PC-9 (cell line): ENCODE data around the gene TMEM267. TPM values are rescaled to one million over a fixed set of nuclear protein-coding genes. Genes with fewer than 3 reads are reported as not detected.
"Not testable (repeated sequence)": the region's sequence is repeated elsewhere in the genome, so short reads cannot be mapped to it uniquely, and the experiment has no call there.

ENCODE experiments used
- BruUV-seq: library from RNA; stranded (reverse); fragments of 400-500 nt; replicated peaks from 2 replicates; lab custom pipeline; 2021; lab: Mats Ljungman, UMichigan
- CTCF ChIA-PET: fragments of 300-600 bp; sonication (Branson Sonifier 250); formaldehyde crosslinking; loops from one replicate; lab custom pipeline; 2022; ENCODE audit warnings: antibody characterized with exemption; lab: Charles Lee
- POLR2A ChIA-PET: fragments of 300-600 bp; sonication (Branson Sonifier 250); formaldehyde crosslinking; loops from one replicate; lab custom pipeline; 2022; ENCODE audit warnings: antibody characterized with exemption; ENCODE audit not compliant: unreplicated experiment; lab: Charles Lee
- DNase-seq, 2 experiments: peaks; one replicate each; pipeline versions ENCODE4 v3.0.0 to v3.0.0-alpha.2; 2015 to 2022; ENCODE audit warnings: mixed read lengths in 1 of 2
- H2AFZ ChIP-seq: fragments of 200-600 bp; sonication (generic); 2 replicates; pipeline ENCODE4 v1.8.1; 2017; ENCODE audit warnings: antibody characterized with exemption
- H3F3A ChIP-seq: fragments of 200-600 bp; sonication (generic); 2 replicates; pipeline ENCODE4 v1.8.1; 2017; ENCODE audit warnings: antibody characterized with exemption, mild to moderate bottlenecking, low read depth; ENCODE audit not compliant: insufficient read depth
- H3K27ac ChIP-seq: fragments of 200-600 bp; sonication (generic); 2 replicates; pipeline ENCODE4 v1.6.1; 2016; ENCODE audit warnings: mixed run types
- H3K27me3 ChIP-seq: fragments of 200-600 bp; sonication (generic); 2 replicates; pipeline ENCODE4 v1.6.1; 2016; ENCODE audit warnings: low read depth, mixed run types; ENCODE audit not compliant: insufficient read depth
- H3K36me3 ChIP-seq: fragments of 200-600 bp; sonication (generic); 2 replicates; pipeline ENCODE4 v1.6.1; 2016; ENCODE audit warnings: low read depth, mixed run types
- H3K4me1 ChIP-seq: fragments of 200-600 bp; sonication (generic); replicated peaks from 2 replicates; pipeline ENCODE4 v1.6.1; 2016; ENCODE audit warnings: mixed run types; ENCODE audit not compliant: insufficient read depth
- H3K4me2 ChIP-seq: fragments of 200-600 bp; sonication (generic); 2 replicates; pipeline ENCODE4 v1.6.1; 2017; ENCODE audit warnings: mixed run types
- H3K4me3 ChIP-seq: fragments of 200-600 bp; sonication (generic); 2 replicates; pipeline ENCODE4 v1.6.1; 2016; ENCODE audit warnings: mixed run types
- H3K79me2 ChIP-seq: fragments of 200-600 bp; sonication (generic); 2 replicates; pipeline ENCODE4 v1.6.1; 2017; ENCODE audit warnings: low read depth, mixed run types
- H3K9me2 ChIP-seq: fragments of 200-600 bp; sonication (generic); 2 replicates; pipeline ENCODE4 v1.8.1; 2017; ENCODE audit warnings: mild to moderate bottlenecking; ENCODE audit not compliant: insufficient read depth
- H3K9me3 ChIP-seq: fragments of 200-600 bp; sonication (generic); 2 replicates; pipeline ENCODE4 v1.8.1; 2016; ENCODE audit warnings: low read depth; ENCODE audit not compliant: insufficient read depth
- H4K20me1 ChIP-seq: fragments of 200-600 bp; sonication (generic); 2 replicates; pipeline ENCODE4 v1.8.1; 2017; ENCODE audit not compliant: insufficient read depth
- EZH2 ChIP-seq: fragments of 200-600 bp; sonication (generic); IDR thresholded peaks from 2 replicates; pipeline ENCODE4 v1.8.0; 2017; ENCODE audit warnings: antibody characterized with exemption, low read depth
- intact Hi-C: fragments of 100-400 bp; cut with micrococcal nuclease; formaldehyde crosslinking; loops from one replicate; pipeline ENCODE4 v1.10.0; 2022; ENCODE audit not compliant: unreplicated experiment
- total RNA-seq: library from RNA; stranded (reverse); gene quantifications from 2 replicates; pipeline ENCODE4 v1.2.3, GENCODE V29; 2021
- TF ChIP-seq, protein P1 (sequence below): fragments of 200-600 bp; sonication (generic); conservative IDR thresholded peaks from 2 replicates; pipeline ENCODE4 v1.6.1; 2017; ENCODE audit warnings: mixed run types, antibody characterized with exemption, mild to moderate bottlenecking, moderate library complexity

The TMEM267 gene
- total RNA-seq, 1 experiment from 2014 or later = 30.2 TPM

DNA sequence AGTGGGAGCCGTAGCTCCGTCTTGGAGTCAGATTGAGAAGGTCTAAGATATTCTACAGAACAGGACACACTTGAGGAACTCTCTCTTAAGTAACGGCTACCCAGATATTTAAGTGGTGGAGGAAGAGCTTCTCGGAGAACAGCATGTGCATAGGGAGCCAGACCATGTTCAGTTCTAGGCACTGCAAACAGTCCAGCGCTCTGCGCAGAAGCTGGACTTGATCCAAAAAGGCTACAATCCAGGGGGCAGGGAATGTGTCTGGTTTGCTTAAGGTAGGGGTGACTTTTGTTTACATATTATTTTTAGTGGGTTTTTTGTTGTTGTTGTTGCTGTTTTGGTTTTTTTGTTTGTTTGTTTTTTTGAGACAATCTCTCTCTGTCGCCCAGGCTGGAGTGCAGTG lies 54.6 kb downstream of the TMEM267 start:
- H3F3A ChIP-seq = peaks cover 58% of the 10 kb centered on the region
- H3K27ac ChIP-seq = 0 out of 2 replicates have a peak overlapping the region, but pooled peaks have one; percentile 6
- H3K4me3 ChIP-seq = no peak overlapping the region
- H3K36me3 ChIP-seq = no peaks in the 10 kb centered on the region
- TF ChIP-seq EZH2 = no peak
- TF ChIP-seq, protein P1, sequence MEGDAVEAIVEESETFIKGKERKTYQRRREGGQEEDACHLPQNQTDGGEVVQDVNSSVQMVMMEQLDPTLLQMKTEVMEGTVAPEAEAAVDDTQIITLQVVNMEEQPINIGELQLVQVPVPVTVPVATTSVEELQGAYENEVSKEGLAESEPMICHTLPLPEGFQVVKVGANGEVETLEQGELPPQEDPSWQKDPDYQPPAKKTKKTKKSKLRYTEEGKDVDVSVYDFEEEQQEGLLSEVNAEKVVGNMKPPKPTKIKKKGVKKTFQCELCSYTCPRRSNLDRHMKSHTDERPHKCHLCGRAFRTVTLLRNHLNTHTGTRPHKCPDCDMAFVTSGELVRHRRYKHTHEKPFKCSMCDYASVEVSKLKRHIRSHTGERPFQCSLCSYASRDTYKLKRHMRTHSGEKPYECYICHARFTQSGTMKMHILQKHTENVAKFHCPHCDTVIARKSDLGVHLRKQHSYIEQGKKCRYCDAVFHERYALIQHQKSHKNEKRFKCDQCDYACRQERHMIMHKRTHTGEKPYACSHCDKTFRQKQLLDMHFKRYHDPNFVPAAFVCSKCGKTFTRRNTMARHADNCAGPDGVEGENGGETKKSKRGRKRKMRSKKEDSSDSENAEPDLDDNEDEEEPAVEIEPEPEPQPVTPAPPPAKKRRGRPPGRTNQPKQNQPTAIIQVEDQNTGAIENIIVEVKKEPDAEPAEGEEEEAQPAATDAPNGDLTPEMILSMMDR = no peak
- BruUV-seq = no TSS peak
- H3K4me2 ChIP-seq = no peak overlapping the region
- no peaks in the 10 kb centered on the region for H3K9me2 ChIP-seq
- no peak overlapping the region for H2AFZ ChIP-seq
- H3K79me2 ChIP-seq = no peaks in the 10 kb centered on the region
- no peaks in the 10 kb centered on the region for H3K9me3 ChIP-seq
- H3K4me1 ChIP-seq = peaks cover 69% of the 10 kb centered on the region
- POLR2A ChIA-PET = interaction anchor here (0.7 kb wide), 2 partner anchors 55 to 115 kb away, joined by 4 read pairs; partner anchors contain the start of gene TMEM267
- H3K27me3 ChIP-seq = no peaks in the 10 kb centered on the region
- intact Hi-C loops = loop anchor here (5.0 kb wide), 1 partner anchor 477 kb away; no protein-coding TSS in a partner anchor
- H4K20me1 ChIP-seq = no peaks in the 10 kb centered on the region
- CTCF ChIA-PET = interaction anchor here (1.4 kb wide), 1 partner anchor 40 kb away, joined by 4 read pairs; no protein-coding TSS in a partner anchor
- DNase-seq = no peak

DNA sequence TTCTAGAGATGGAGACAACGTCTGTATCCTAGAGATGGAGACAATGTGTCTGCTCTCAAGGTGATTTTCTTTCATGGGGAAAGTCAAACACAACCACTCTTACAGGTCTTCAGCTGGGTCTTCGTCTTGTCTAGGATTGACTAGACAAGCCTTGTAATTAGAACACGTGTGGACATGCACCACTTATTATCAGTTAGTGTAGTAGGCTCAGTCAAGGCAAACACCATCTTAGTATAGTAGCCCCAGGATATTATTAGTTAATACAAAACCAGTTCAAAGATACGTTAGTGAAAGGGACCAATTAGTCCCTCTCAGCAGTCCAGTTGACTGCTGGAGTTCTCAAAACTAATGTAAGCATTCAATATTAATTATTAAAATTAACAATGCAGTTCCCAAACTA lies 56.4 kb downstream of the TMEM267 start:
- Histone ChIP-seq H3K27me3 (no peaks in the 10 kb centered on the region), H3F3A (peaks cover 48% of the 10 kb centered on the region), H4K20me1 (no peaks in the 10 kb centered on the region), H3K4me1 (peaks cover 62% of the 10 kb centered on the region), H3K36me3 (no peaks in the 10 kb centered on the region), H3K27ac (peak overlapping the region; percentile 81), H3K4me3 (no peak overlapping the region), H3K4me2 (peak overlapping the region; percentile 55), H3K9me2 (no peaks in the 10 kb centered on the region), H3K9me3 (no peaks in the 10 kb centered on the region), H2AFZ (no peak overlapping the region), H3K79me2 (no peaks in the 10 kb centered on the region)
- BruUV-seq = TSS peak; percentile 76
- DNase-seq = no peak
- TF ChIP-seq EZH2 = no peak
- TF ChIP-seq, protein P1 = no peak
- intact Hi-C loops = loop anchor here (5.0 kb wide), 1 partner anchor 475 kb away; no protein-coding TSS in a partner anchor
- CTCF ChIA-PET = no interaction called here
- POLR2A ChIA-PET = interaction anchor here (0.6 kb wide), 1 partner anchor 23 kb away, joined by 3 read pairs; no protein-coding TSS in a partner anchor

DNA sequence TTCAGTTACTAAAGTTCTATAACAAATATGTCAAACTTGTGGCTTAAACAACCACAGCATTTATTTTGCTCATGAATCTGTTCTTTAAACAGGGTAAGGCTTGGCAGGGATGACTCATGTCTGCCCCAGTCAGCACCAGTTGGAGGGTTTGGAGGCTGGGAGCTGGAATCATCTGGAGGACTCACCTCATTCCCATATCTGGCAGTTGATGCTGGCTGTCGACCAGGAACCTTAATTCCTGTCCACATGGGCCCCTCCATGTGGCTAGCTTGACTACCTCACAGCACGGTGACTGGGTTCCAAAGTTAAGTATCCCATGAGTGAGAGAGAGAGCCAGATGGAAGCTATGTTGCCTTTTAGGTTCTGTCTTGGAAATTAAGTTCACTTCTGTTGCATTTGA lies 57.7 kb downstream of the TMEM267 start:
- no peak for TF ChIP-seq EZH2
- TF ChIP-seq, protein P1 = no peak
- H3K27me3 ChIP-seq = no peaks in the 10 kb centered on the region
- no peak overlapping the region for H2AFZ ChIP-seq
- no peaks in the 10 kb centered on the region for H3K9me2 ChIP-seq
- no TSS peak for BruUV-seq
- no peaks in the 10 kb centered on the region for H3K36me3 ChIP-seq
- peaks cover 63% of the 10 kb centered on the region for H3K4me1 ChIP-seq
- intact Hi-C loops = loop anchor here (5.0 kb wide), 1 partner anchor 474 kb away; no protein-coding TSS in a partner anchor
- H3K9me3 ChIP-seq = no peaks in the 10 kb centered on the region
- DNase-seq = peak; percentile 75 to 85
- ChIA-PET POLR2A (interaction anchor here (0.6 kb wide), 1 partner anchor 1229 kb away, joined by 5 read pairs; no protein-coding TSS in a partner anchor), CTCF (interaction anchor here (1.9 kb wide), 1 partner anchor 58 kb away, joined by 7 read pairs; the partner anchor contains the start of gene TMEM267)
- no peaks in the 10 kb centered on the region for H3K79me2 ChIP-seq
- no peak overlapping the region for H3K4me3 ChIP-seq
- H3F3A ChIP-seq = peaks cover 49% of the 10 kb centered on the region
- peak overlapping the region; percentile 45 for H3K27ac ChIP-seq
- H3K4me2 ChIP-seq = no peak overlapping the region
- H4K20me1 ChIP-seq = no peaks in the 10 kb centered on the region

DNA sequence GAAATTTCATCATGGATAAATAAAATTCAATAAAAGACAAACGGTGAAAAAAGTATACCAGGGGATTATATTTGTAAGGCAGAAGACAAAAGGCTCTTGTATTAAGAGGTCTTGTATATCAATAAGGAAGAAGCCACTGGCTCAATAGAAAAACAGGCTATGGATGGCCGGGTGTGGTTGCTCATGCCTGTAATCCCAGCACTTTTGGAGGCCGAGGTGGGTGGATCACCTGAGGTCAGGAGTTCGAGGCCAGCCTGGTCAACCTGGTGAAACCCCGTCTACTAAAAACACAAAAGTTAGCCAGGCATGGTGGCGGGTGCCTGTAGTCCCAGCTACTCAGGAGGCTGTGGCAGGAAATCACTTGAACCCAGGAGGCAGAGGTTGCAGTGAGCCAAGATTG lies 60.6 kb downstream of the TMEM267 start:
- POLR2A ChIA-PET = interaction anchor here (0.7 kb wide), 1 partner anchor 70 kb away, joined by 3 read pairs; no protein-coding TSS in a partner anchor
- not testable (repeated sequence) for DNase-seq

More for the DNA sequence above, 60.6 kb downstream of the TMEM267 start:
- H3K4me2 ChIP-seq, H2AFZ ChIP-seq, H3K79me2 ChIP-seq, BruUV-seq, CTCF ChIA-PET, H3K36me3 ChIP-seq, H3K9me3 ChIP-seq, H4K20me1 ChIP-seq, H3K4me3 ChIP-seq, H3K9me2 ChIP-seq, H3K27me3 ChIP-seq: not testable (repeated sequence)
- Histone ChIP-seq H3F3A (peaks cover 43% of the 10 kb centered on the region), H3K4me1 (peaks cover 52% of the 10 kb centered on the region), H3K27ac (peak overlapping the region; percentile 68; the same call in 1 of the 2 replicates)
- intact Hi-C loops = loop anchor here (2.0 kb wide), 1 partner anchor 110 kb away; the partner anchor contains the start of gene HMGCS1
